AML-193 (cell line): ENCODE measurements around the gene EPHB1.

ENCODE experiments used
- DNase-seq, 2 experiments: peaks; one replicate each; lab custom pipeline; 2025; lab: John Stamatoyannopoulos, UW

Gene EPHB1

DNA sequence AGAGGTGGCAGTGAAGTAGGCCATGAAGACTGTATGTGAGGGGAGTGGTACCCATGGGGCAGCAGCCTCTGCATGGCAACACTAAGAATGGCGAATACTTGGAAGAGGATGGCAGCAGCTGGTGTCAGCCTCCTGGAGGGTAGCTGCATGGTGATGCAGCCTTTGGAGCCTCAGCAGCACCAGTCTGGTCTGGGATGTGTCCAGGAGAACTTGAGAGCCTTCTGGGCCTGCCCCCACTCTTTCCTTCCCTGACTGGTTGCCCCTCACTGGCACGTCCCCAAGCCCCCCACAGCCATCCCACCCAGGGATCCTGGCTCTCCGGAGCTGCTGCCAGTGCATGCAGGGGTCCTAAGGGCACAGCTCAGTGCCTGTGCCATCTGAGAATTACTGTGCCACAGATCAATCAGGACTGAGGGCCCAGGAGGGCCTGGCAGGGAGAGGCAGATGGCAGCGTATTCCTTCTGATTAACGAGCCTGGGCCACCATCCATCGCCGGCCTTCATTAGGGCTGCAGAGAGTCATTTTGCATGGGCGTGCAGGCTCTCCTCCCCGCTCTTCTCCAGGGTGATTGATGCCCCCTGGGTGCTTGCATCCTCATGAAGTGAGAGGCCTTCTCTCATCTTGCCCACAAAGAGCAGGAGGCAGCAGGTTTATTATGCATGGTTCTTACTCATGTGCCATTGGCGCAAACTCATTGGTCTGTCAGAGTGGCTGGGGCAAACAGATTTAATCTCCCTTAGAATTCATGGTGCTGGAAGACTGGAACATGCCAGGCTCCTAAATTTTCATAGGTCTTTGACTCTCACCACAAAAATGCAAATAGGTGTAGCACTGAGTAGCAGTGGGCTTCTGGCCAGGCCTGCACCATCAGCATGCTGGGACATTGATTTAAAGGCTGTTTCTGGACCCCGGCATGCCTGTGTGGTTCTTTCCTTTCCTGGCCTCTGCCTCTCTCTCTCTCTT, 116.8 kb downstream of the EPHB1 start:
- no peak for DNase-seq

DNA sequence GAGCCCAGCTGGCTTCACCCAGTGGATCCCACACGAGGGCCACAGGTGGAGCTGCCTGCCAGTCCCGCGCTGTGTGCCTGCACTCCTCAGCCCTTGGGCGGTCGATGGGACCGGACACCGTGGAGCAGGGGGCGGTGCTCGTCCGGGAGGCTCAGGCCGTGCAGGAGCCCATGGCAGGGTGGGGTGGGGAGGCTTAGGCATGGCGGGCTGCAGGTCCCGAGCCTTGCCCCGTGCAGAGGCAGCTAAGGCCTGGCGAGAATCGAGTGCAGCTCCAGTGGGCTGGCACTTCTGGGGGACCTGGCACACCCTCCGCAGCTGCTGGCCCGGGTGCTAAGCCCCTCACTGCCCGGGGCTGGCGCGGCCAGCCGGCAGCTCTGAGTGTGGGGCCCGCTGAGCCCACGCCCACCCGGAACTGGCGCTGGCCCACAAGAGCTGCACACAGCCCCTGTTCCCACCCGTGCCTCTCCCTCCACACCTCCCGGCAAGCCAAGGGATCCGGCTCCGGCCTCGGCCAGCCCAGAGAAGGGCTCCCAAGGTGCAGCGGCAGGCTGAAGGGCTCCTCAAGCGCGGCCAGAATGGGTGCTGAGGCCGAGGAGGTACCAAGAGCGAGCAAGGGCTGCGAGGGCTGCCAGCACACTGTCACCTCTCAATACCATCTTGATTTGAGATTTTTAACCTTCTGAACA, 121.4 kb downstream of the EPHB1 start:
- DNase-seq, result no peak

DNA sequence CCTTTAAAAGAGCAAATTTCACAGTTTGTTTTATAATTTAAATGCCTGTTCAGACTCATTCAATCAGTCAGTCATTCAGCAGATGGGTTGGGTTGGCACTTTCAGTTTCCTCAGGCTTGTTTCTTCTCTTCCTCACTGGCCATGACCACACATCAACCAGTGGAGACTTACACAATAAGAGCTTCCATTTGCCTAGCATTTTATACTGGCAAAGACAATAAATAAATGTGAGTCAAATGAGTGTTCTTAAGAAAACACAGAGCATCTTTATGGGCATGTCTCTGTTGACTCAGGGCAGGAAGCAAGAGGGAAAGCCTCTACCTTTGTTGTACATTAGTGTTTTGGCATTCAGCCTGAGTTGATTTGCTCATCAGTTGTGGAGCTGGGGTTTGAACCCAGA, 122.6 kb downstream of the EPHB1 start:
- no peak for DNase-seq

DNA sequence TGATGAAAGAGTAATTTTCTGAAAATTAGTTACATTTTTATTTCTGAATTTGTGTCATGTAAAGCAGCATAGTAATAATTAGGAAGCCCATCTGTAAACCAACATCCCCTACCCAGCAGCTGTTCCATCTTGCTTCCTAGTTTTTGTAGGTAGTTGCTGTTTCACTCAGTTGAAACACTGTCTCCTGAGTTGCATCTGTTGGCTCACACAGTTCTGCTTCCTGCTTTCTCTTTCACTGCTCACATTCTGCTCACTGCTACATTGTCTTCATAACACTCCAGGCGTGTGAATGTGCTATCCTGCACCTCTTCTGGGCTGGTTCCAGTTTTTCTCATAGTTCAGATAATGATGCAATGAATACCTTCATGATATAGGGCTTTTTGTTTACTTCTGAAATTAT, 123.4 kb downstream of the EPHB1 start:
- no peak for DNase-seq

DNA sequence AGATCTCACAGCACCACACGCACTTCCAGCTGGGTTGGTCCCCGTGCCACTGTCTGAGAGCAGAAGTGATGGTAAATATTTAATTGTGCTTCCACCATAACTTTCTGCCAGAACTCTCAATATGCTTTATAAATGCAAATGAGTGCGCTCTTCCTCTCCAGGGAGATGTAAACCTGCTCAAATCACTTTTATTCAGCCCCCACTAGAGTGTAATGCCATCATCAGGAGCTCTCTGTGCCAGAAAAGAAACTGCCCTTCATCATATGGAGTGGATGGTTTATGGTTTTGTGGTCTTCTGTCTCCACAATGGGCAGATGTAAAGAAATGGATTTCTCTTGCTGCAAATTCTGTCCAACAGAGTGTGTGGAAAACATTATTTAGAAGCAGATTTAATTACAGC, 127.0 kb downstream of the EPHB1 start:
- no peak for DNase-seq

DNA sequence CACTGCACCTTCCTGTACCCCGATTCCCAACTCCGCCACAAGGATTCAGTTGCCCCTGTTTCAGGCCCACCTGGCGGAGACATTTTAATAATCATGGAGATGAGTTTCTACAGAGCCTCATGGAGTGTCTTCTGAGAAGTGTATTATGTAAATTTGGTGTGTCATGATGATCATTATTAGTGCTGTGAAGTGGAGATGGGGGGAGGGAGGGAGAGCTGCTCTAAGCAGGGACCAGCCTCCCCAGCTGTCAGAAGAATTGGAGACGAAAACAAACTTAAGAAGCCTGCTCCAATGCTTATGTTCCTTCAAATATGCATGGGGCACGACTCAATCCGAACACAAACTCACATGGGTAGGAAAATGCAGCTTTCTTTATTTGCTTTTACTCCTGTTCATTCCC, 127.8 kb downstream of the EPHB1 start:
- no peak for DNase-seq

DNA sequence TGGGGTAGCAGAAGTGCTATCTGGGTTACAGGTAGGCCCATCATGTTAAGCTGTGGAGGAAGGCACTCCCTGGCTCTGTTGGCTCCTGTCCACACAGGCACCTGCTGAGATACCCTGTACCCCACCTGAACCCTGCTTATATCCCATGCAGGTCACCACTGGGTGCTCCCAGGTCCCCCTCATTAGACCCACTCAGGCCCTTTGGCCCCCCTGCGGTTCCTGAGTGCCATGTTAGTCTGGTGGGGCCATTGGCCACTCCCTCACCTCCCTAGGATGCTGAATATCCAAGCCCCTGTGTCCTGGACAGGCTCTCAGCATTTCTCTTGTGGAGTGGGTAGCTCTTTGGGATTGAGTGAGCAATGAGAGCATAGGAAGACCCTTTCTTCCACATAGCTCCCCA, 128.2 kb downstream of the EPHB1 start:
- DNase-seq, result no peak

DNA sequence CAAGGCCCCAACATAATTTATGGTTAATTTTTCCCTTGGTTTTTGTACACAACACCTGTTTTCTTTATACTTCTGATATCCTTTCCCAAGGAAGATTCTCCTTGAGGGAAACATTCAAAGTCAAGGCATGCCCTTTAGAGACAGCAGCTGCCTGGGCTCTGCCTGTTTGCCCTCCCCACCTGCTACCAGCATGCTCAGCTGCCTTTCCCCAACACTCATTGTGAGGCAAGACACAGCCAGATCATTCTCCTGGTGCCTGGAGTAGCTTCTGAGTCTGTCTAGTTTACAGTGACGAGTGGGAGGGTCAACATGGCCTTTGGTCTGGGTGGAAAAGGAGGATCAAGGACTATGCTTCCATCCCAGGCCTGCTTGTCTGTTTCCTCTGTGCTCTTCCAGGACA, 132.5 kb downstream of the EPHB1 start:
- DNase-seq, result no peak

DNA sequence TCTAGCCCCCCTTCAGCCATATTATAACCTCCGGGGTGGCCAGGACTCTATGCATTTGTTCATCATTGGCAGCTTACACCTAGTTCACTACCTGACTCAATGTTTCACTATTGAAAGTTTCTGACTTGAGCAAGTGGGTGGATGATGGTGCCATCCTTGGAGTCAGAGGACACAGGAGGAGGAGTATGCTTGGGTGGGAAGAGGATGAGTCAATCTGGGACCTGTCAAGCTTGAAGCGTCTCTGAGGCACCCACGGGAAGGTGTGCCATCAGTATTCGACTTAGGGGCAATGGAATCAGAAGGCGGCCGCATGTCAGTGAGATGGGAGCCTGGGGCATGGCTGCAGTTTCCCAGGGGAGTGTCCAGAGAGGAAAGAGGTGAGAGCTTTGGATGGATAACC, 133.3 kb downstream of the EPHB1 start:
- no peak for DNase-seq

DNA sequence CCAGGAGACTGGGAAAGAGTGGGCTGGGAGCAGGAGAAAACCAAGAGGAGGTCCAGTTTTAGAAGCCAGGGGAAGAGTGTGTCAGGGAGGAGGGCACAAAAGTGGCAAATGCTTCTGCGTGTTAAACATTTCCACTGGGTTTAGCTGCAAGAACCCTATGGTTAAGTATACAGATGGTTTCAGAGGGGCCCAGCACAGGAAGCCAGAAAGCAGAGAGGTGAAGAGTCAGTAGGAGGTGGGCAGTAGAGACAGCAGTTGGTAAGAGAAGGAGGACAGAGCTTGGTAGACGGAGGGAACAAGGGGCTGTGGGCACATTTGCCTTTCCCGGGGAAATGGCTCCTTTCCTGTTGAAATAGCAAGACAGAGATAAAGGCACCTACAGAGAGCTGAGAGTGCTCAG, 133.8 kb downstream of the EPHB1 start:
- no peak for DNase-seq

DNA sequence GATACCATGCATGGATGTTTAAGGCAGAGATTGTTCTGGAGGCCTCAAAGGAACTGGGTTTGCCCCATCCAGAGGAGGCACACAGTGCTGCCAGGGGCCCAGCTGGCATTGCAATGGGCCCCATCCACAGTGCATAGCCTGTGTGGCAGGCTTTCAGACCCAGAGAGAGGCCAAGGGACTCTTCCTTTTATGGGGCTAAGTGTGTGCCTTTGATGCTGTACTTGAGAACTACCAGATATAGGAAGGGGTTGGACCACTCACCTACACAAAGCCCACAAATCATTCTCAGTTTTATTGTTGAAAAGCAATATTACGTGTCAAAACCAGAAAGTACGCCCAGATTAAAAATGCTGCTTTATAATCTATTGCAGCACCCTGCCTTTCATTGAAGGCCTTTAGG, 134.9 kb downstream of the EPHB1 start:
- no peak for DNase-seq

DNA sequence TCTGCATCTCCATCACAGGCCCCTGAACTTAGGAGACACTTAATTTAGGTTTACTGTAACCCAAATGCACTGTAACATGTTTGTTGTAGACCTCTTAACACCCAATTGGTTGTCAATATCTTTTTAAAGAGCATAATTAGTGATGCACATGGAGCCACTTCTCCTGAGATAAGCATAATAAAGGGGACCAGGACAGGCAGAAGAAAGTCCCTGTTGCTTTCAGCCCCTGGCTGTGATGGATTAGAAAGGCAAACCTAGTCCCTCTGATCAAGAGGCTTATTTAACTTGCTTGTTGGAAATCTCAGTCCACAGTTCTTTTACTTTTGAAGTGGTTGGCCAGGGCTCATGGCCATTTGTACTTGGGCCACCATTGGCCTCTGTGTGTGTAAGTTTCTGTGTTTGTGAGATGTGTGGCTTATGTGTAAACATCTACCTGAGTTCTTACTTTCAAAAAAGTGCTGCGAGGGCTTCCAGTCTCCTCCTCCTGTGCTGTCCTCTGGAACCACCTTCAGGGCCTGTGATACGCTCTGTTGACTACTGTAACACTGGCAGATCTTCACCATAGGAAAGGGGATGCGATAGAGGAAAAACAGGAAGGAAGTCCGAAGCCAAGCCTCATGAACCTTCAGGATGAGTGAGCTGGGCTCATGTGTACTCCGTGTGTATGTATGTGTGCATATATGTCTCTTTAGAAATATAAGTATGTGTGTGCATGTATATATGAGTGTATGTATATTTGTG, 136.2 kb downstream of the EPHB1 start:
- no peak for DNase-seq

DNA sequence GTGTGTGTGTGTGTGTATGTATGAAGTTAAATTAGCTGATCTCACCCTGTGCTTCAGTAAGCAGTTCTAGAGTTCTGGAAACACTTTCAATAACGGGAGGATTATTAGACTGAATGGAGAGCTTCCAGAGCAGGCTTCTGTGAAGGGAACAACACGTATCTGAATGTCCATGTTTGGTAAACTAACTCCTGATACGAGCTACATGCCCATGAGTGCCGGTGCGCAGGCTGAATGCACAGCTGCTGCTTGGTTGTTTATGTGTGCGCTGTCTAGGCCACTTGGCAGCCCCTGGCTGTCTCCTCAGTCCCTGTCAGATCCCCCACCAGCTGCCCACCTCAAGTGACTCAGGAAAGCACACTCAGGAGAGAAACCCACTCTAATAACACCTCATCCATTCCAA, 137.0 kb downstream of the EPHB1 start:
- DNase-seq, result no peak

DNA sequence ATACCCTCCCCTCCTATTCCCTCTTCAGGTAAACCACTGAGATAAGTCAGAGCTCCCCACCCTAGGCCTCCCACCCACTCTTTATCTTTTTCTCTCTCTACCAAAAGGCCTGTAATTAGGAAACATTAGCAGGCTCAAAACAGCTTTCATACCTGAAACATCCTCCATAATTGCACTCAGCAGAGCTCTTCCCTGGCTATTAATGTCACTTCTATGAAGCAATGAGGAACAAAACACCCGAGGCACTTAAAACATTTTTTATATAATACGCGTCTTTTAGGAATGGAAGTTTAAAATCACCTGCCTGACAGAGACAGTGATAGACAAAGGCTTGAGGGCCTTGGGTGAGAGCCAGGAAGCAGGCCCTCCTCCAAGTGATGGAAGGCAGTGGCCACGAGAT, 138.9 kb downstream of the EPHB1 start:
- DNase-seq, result no peak

DNA sequence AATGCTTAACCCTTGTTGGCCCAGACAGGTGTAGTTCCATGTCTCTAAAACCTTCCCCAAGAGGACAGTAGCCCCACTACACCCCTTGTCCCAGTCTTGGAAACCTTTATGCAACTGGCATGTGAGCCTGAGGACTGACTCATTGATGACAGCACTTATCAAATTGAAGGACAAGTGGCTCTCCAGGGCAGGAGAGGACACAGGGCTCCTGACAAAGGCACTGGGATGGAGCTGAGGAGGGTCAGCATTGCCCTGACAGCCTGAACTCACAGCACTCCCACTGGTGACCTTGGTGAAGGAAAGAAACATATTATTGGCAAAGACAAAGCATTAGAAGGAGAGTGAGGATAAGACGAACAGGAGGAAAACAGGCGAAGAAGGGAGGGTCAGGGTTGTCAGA, 139.9 kb downstream of the EPHB1 start:
- no peak for DNase-seq

DNA sequence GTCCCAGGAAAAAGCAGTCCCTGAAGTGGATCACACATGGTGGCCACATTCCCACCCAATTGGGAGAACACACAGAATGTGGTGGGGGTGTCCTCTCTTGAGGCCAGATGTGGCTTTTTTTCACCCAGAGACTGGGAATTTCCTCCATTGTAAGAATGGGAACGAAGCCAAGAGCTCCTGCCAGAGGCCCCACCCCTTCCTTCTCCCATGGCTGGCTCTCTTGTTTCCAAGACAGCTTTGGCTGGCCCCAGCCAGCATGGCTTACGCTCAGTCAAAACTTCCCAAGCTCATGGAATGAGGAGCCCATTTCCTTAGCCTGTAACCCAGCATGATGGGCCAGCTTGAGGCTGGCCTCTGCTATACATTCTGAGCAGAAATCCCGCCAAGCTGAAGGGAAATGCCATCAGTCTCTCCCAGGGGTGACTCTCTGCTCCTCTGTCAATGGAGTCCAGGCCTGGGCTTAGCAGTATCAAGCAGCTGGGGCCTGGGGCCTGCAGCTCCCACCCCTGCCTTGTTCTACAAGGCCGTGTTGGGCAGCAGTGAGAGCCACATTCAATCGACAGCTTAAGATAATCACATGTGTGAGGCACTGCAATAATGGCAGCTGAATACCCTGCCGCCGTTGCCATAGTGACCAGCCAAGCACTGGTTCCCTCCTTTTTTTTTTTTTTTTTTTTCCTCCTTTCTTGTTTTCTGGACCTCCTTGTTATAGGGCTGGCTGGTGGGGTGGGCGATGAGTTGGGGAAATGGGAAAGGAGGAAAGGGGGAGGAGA, 142.4 kb downstream of the EPHB1 start:
- no peak for DNase-seq

DNA sequence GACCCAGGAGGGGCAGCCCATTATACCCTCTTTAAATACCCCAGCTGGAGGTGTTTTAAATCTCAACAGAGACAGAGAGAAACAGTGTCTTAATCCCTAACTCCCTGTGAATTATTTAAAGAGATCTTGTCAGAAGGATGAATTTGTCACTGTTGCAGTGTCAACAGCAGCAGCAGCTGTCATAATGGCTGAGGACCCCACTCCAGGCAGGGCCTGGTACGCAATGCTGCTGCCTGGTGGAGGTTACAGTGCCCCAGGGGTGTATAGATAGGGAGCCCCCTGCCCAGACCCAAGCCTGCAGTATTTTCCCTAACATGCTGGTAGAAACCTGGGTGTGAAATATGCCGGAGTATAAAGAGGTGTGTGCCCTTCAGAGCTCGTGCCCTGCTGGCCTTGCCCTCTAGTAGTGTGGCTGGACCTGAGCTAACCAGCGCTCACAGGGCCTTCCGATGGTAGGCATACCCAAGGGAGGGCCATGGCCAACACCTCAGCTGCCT, 143.0 kb downstream of the EPHB1 start:
- no peak for DNase-seq

DNA sequence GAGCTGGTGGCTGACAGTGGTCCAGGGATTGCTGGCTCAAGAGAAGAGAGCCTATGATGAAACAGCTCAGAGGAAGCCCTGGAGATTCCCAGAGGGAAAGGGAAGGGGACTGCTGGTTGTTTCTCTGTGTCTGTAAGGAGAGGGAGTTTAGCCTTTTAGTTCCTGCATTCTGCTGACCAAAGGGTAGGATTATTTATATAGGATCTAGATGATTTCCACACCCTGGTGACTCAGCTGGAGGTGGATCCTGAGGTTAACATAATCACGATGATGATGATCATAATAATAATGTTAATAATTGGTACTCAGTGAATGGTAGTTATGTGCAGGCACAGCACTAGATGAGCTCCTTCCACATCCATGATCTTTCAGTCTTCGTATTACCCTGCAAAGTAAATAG, 144.9 kb downstream of the EPHB1 start:
- DNase-seq, result no peak

DNA sequence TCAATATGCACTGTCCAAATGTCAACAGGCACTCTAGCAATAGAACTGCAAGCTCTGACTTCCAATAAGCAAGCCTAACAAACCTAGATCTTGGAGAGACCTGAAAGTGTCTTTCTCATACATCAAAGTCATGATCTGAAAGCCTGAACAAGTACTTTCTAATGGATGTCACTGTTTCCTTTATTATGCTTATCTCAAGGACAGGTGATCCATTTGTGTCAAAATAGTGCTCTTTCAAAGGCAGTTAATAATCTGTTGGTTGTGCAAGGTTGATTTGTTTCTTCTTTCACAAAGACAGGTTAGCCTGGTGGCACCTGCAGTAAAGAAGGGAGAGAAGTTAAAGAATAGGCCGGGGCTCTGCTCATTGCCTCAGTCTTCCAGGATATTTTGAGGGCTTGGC, 146.8 kb downstream of the EPHB1 start:
- no peak for DNase-seq

DNA sequence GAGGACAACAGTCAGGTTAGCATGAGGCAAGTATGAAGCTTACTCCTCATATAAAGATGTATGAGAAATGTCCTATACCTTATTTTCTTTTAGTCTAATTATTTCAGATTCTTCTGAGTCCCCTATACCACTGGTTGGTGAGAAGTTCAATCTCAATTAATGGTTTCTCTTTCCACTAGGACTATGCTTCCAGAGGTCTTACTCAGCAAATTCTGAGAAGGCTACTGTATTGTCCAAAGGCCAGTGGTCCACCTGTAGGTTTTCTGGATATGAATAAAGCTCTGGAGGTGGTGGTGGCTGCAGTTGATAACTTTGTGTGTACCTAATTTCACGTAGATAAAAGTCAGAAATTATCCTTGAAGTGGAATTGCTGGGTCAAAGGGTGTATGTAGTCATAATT, 149.4 kb downstream of the EPHB1 start:
- DNase-seq, result no peak

DNA sequence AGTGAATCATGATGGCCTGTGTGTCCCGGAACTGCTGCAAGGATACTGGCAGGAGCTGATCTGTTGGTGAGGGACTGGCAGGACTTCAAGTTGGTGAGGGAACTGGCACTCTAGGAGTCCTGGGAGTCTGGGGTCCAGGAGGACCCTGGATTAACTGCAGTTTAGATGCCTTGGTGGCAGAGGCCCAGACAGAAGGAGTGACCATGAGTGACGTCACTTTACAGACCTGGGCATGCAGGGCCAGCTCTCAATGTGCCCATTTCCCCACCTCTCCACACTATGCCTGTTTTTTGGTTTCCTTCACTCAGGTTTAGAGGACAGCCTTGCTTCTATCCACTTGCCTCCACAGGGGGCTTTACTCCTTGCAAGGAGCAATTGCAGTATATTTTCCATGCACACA, 154.1 kb downstream of the EPHB1 start:
- DNase-seq, result no peak

DNA sequence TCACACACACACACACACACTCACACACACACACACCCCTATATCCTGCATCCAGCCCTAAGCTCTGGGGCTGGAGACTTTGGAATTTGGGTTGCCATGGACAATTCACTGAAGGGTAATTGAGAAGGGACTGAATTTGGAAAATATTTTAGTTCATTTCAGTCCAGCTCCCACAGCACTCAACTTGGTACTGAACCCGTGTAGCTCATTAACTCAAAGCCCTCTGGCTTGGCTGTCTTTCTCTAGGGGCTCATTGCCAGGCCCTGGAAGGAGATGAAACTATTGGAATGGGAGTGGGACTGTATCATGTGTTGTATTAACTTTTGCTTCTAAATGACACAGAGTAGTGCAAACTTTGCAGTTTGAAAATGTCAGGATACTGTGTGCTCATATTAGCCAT, 157.3 kb downstream of the EPHB1 start:
- DNase-seq, result no peak
